Measurements from ENCODE around the gene MSMB. TPM values are rescaled to one million over a fixed set of nuclear protein-coding genes. Genes with fewer than 3 reads are reported as not detected.
A peak's percentile ranks its signal among the peaks of the same experiment; 100 is the strongest.
"Not testable (repeated sequence)": the region's sequence is repeated elsewhere in the genome, so short reads cannot be mapped to it uniquely, and the experiment has no call there.

MSMB gene, protein sequence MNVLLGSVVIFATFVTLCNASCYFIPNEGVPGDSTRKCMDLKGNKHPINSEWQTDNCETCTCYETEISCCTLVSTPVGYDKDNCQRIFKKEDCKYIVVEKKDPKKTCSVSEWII
- not detected in 2 replicates for total RNA-seq (2021)
- Bru-seq, nascent RNA: percentile 3 among the genes with signal in this experiment
- percentile 5 among the genes with signal in this experiment for BruChase-seq, experiment 1, labeled RNA remaining after a 2-hour chase
- BruChase-seq, experiment 2, labeled RNA remaining after a 6-hour chase: not detected
- long read RNA-seq: 0 reads

DNA sequence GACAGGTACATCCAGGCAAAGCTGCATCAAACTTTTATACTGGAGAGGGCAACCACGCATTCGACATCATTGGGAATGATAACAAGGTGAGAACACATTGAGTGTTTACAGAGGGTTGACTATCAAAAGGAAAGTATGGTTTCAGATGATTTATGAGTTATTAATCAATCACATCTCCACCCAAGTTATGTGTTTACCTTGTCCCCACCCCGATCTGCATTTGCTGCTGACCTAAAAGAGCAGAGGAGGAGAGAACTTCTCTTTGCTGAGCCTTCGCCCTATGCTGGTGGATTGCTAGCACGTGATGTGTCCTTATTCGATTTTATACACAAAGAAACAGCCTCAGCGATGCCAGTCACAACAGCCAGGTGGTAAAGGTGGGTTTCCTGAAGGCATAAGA is at the start of gene MSMB:
TSS of gene MSMB (minus strand) at position 9 of the 400 bp plus-strand sequence. CDS start 32 bp downstream, outside the sequence.
- H3K4me1 ChIP-seq (replicated peaks; ENCODE audit: insufficient read depth): peaks cover under 1% of the 10 kb centered on the region; the same call in 1 of the 2 replicates
- H3K36me3 ChIP-seq (ENCODE audit: low read depth): no peaks in the 10 kb centered on the region
- ChIA-PET CTCF (no interaction called here), POLR2A (ENCODE audit: unreplicated experiment) (no interaction called here)
- no peaks in the 10 kb centered on the region for H4K20me1 ChIP-seq (ENCODE audit: insufficient read depth)
- H3K27me3 ChIP-seq (ENCODE audit: insufficient read depth, low read depth): no peaks in the 10 kb centered on the region
- no peak within 1 kb of the TSS for H3K4me3 ChIP-seq
- no peaks in the 10 kb centered on the region for H3K9me3 ChIP-seq (ENCODE audit: insufficient read depth, low read depth)
- H3K79me2 ChIP-seq (ENCODE audit: low read depth): no peaks in the 10 kb centered on the region
- TF ChIP-seq, protein P1, sequence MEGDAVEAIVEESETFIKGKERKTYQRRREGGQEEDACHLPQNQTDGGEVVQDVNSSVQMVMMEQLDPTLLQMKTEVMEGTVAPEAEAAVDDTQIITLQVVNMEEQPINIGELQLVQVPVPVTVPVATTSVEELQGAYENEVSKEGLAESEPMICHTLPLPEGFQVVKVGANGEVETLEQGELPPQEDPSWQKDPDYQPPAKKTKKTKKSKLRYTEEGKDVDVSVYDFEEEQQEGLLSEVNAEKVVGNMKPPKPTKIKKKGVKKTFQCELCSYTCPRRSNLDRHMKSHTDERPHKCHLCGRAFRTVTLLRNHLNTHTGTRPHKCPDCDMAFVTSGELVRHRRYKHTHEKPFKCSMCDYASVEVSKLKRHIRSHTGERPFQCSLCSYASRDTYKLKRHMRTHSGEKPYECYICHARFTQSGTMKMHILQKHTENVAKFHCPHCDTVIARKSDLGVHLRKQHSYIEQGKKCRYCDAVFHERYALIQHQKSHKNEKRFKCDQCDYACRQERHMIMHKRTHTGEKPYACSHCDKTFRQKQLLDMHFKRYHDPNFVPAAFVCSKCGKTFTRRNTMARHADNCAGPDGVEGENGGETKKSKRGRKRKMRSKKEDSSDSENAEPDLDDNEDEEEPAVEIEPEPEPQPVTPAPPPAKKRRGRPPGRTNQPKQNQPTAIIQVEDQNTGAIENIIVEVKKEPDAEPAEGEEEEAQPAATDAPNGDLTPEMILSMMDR (conservative IDR thresholded peaks at IDR 0.05): no peak
- TF ChIP-seq EZH2 (IDR thresholded peaks at IDR 0.05; ENCODE audit: low read depth): no peak
- no TSS peak for BruUV-seq (replicated peaks)
- intact Hi-C loops (cut with micrococcal nuclease; ENCODE audit: unreplicated experiment): no loop called here
- H3K27ac ChIP-seq: no peak within 1 kb of the TSS
- DNase-seq: no peak
- no peaks in the 10 kb centered on the region for H3F3A ChIP-seq (ENCODE audit: insufficient read depth, low read depth)
- no peak within 1 kb of the TSS for H3K4me2 ChIP-seq
- no peaks in the 10 kb centered on the region for H3K9me2 ChIP-seq (ENCODE audit: insufficient read depth)
- H2AFZ ChIP-seq: no peak within 1 kb of the TSS

DNA sequence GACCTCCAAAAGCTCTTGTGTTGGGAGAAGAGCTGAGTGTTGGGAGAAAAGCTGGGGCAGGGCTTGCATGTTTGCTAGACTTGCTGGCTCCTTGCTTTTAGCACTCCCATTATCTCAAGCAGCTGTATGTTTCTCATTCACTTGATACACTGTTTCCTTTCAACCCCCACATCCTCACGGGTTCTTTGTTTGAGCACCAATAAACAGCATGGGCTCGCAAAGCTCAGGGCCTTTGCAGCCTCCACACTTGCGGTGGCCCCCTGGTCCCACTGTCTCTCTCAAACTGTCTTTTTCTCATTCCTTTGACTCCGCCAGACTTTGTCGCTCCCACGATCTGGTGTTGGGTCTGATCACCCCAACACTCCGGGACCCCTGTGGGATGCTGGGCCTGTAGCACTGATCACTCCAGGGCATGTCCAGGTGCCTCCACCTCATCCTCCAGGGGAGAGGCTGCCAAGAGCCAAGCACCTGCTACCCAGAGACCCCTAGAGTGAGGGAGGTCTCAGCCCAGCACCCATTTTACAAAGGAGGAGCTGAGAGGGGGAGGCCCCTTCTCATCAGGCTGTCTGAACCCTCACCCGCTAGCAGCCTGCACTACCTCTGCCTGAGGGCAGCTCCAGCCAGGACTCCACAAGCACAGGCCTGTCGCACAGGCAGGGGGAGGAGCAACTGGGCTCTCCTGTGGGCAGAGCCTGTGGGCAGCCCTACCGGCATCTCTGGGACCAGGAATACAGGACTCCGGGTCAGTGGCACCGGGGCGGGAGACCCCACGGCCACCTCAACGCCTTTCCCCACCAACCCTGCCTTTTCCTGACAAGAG is 49.1 kb upstream of the MSMB start:
- intact Hi-C loops (cut with micrococcal nuclease; ENCODE audit: unreplicated experiment): no loop called here
- H3K36me3 ChIP-seq (ENCODE audit: low read depth): no peaks in the 10 kb centered on the region
- no peaks in the 10 kb centered on the region for H4K20me1 ChIP-seq (ENCODE audit: insufficient read depth)
- no peak for DNase-seq
- BruUV-seq (replicated peaks): no TSS peak
- ChIA-PET POLR2A (ENCODE audit: unreplicated experiment) (no interaction called here), CTCF (no interaction called here)
- no peaks in the 10 kb centered on the region for H3F3A ChIP-seq (ENCODE audit: insufficient read depth, low read depth)
- H3K4me1 ChIP-seq (replicated peaks; ENCODE audit: insufficient read depth): no peaks in the 10 kb centered on the region
- no peak overlapping the region for H3K27ac ChIP-seq
- H3K27me3 ChIP-seq (ENCODE audit: insufficient read depth, low read depth): no peaks in the 10 kb centered on the region
- no peaks in the 10 kb centered on the region for H3K9me2 ChIP-seq (ENCODE audit: insufficient read depth)
- no peaks in the 10 kb centered on the region for H3K9me3 ChIP-seq (ENCODE audit: insufficient read depth, low read depth)
- no peak for TF ChIP-seq EZH2 (IDR thresholded peaks at IDR 0.05; ENCODE audit: low read depth)
- TF ChIP-seq, protein P1 (conservative IDR thresholded peaks at IDR 0.05): no peak
- no peak overlapping the region for H3K4me2 ChIP-seq
- no peak overlapping the region for H2AFZ ChIP-seq
- no peak overlapping the region for H3K4me3 ChIP-seq
- H3K79me2 ChIP-seq (ENCODE audit: low read depth): no peaks in the 10 kb centered on the region

DNA sequence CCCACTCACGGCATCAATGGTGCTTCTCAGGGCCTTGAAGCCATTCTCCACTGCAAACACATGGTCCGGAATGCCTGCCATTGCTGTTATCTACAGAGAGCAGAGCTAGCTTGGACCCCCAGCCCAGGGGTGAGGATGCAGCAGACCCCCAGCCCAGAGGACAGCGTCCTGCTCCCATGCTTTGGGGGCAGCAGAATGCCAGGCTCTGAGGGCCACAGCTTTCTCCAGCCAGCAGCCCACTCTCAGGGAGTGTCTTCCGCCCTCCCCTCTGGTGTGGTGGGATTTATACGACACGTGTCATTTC is 48.1 kb upstream of the MSMB start:
- TF ChIP-seq EZH2 (IDR thresholded peaks at IDR 0.05; ENCODE audit: low read depth): no peak
- TF ChIP-seq, protein P1 (conservative IDR thresholded peaks at IDR 0.05): no peak
- no peaks in the 10 kb centered on the region for H3K27me3 ChIP-seq (ENCODE audit: insufficient read depth, low read depth)
- no peaks in the 10 kb centered on the region for H3K4me1 ChIP-seq (replicated peaks; ENCODE audit: insufficient read depth)
- intact Hi-C loops (cut with micrococcal nuclease; ENCODE audit: unreplicated experiment): no loop called here
- H4K20me1 ChIP-seq (ENCODE audit: insufficient read depth): no peaks in the 10 kb centered on the region
- no TSS peak for BruUV-seq (replicated peaks)
- ChIA-PET CTCF (no interaction called here), POLR2A (ENCODE audit: unreplicated experiment) (no interaction called here)
- H3K4me2 ChIP-seq: no peak overlapping the region
- H2AFZ ChIP-seq: no peak overlapping the region
- no peak overlapping the region for H3K27ac ChIP-seq
- no peaks in the 10 kb centered on the region for H3K36me3 ChIP-seq (ENCODE audit: low read depth)
- DNase-seq: no peak
- H3K4me3 ChIP-seq: no peak overlapping the region
- no peaks in the 10 kb centered on the region for H3K79me2 ChIP-seq (ENCODE audit: low read depth)
- no peaks in the 10 kb centered on the region for H3K9me3 ChIP-seq (ENCODE audit: insufficient read depth, low read depth)
- H3F3A ChIP-seq (ENCODE audit: insufficient read depth, low read depth): no peaks in the 10 kb centered on the region
- H3K9me2 ChIP-seq (ENCODE audit: insufficient read depth): no peaks in the 10 kb centered on the region

DNA sequence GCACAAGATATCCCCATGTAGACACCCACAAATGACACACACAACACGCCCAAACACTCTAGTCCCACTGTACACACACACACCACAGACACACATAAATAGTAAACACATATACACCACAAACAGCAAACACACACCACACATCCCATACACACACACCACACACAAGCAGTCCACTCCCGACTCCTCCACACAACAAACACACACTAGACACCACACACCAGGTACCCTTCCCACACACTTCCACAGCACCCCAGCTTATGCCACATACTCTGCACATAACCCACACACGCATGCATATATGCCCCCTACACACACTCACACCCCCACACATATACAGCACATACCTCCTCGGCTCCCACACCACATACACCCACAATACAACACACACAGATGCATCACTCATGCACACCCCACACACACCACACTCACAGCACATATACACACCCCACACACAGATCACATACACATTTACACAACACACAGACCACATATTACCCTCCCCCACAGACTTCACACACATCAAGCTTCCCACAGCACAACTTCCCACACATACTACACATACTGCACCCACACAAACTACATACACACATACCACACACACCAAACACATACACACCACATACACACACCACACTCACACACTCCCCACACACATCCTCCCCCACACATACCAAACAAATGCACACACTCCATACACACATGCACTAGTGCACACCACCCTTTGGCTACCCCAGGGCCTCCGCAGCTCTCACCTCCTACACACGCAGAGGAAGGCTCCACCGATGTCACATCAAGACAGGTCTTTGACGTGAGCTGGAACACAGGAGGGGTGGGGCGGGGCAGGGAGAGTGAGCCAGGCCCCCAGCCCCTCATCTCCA is 47.5 kb upstream of the MSMB start:
- H2AFZ ChIP-seq; H3K79me2 ChIP-seq (ENCODE audit: low read depth); CTCF ChIA-PET; H4K20me1 ChIP-seq (ENCODE audit: insufficient read depth); H3K4me1 ChIP-seq (replicated peaks; ENCODE audit: insufficient read depth); H3K27me3 ChIP-seq (ENCODE audit: insufficient read depth, low read depth); H3K4me3 ChIP-seq; H3K9me2 ChIP-seq (ENCODE audit: insufficient read depth); H3K36me3 ChIP-seq (ENCODE audit: low read depth); H3K9me3 ChIP-seq (ENCODE audit: insufficient read depth, low read depth); DNase-seq; H3K27ac ChIP-seq; H3F3A ChIP-seq (ENCODE audit: insufficient read depth, low read depth); intact Hi-C loops (cut with micrococcal nuclease; ENCODE audit: unreplicated experiment); H3K4me2 ChIP-seq; BruUV-seq (replicated peaks): not testable (repeated sequence)
- POLR2A ChIA-PET (ENCODE audit: unreplicated experiment): interaction anchor here (0.6 kb wide), 1 partner anchor 40 kb away, joined by 4 read pairs; no protein-coding TSS in a partner anchor

Data from PC-9 (cell line).